Measurements from ENCODE around the gene MAP2K5.
A peak's percentile ranks its signal among the peaks of the same experiment; 100 is the strongest.

MAP2K5 gene

DNA sequence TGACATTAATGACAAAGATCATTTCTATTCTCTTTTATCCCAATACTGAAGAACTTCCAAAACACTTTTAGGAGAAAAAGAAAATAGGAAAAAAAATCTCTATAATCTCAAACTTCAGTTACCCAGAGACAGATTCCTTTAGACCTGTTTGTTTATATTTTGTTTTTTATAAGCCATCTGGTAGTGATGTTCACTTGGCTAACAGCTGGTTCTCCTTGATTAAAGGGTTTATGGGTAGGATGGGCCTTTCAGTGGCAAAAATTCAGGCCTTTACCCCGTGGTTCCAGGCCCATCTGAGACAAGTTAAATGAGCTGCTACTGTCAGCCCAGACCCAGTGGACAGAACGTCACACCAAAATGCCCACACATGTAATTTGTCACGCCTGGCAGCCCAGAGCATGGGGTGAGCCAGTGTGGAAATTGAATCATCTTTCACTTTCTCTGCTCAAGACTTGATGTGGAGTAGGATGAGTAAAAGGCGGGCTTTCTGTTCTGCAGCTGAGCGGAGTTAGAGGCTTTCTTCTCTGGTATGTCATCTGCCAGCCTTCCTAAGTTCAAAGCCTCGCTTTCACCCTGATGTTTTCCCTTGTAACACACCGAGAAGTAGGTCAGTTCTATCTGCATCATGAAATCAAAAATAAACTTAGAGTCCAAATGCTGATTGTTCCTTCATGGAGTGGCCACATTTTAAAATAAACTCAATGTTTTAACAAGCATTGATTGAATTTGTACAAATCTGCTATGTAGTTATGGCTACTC, 220.3 kb downstream of the MAP2K5 start:
- peak; percentile 87 for FAIRE-seq

GRCh38 chr15:67765701-67766100, 223.2 kb downstream of the MAP2K5 start:
- FAIRE-seq = no peak

GRCh38 chr15:67766968-67767367, 224.5 kb downstream of the MAP2K5 start:
- no peak for FAIRE-seq

- FAIRE-seq = no peak
These were observed 225.9 kb downstream of the MAP2K5 start for GRCh38 chr15:67768313-67768977.

DNA sequence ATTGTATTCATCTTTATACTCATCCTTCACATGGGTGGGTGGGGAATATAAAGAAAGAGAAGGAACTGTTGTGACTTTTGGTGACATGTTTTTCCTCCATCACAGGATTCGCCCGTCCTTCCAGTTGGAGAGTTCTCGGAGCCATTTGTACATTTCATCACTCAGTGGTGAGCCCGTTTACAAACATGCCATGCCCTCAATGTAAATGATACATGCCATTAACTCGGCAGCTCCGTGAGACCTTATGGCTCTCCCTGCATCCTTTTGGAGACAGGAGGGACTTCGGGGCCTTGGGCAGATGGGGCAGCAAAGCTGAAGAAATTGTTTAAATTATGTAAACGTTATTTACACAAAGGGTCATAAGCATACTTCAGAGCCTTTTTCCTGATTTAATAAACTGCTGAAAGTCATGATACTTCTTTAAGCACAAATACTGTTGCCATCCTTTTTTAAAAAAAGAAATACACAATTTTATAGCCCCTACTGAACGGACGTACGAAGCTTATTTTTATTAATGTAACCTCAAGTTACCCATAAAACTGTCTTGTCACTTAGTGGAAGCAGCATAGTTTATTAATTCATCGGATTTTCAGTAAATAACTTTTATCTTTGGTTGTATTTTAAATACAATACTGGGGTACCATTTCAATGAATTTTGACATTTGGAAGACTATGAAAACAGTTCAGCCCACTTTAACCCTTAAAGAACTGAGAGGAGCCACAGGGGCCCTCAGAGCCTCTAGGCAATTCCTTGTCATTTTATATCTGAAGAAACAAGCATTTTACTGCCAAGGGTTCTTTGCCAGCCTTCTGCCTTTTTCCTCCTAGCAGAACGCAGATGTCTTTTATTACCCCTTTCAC, 227.2 kb downstream of the MAP2K5 start:
- FAIRE-seq = no peak

- no peak for FAIRE-seq
These were observed 227.8 kb downstream of the MAP2K5 start for GRCh38 chr15:67770358-67770628.

DNA sequence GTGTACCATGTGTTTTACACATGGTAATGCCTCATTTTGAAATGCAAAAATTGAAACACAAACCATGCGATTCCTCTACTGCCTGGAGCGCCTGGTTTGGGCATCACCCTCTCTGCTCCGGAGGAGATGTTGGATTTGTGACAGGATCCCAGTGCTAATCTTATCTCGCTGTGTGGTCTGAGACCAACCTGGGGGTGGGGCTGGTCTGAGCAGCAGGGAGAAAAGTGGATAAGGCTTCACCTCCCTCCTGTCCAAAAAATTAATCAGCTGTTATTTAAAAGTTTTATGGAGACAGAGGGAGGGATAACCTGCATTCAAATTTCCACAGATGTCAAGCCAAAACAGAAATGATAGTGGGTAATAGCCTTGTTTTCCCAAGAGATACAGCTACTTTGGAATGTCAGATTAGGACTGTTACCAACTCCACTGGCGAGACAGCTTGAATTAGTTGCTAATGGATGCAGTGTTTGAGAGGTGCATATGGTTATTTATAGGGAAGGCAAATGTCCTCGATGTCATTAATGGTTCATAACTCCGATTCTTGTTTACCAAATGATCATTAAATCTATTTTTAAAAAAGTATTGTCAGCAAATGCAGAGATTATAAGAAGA, 228.8 kb downstream of the MAP2K5 start:
- no peak for FAIRE-seq

GRCh38 chr15:67774626-67775025, 232.1 kb downstream of the MAP2K5 start:
- FAIRE-seq = no peak

GRCh38 chr15:67775250-67775649, 232.7 kb downstream of the MAP2K5 start:
- FAIRE-seq = no peak

DNA sequence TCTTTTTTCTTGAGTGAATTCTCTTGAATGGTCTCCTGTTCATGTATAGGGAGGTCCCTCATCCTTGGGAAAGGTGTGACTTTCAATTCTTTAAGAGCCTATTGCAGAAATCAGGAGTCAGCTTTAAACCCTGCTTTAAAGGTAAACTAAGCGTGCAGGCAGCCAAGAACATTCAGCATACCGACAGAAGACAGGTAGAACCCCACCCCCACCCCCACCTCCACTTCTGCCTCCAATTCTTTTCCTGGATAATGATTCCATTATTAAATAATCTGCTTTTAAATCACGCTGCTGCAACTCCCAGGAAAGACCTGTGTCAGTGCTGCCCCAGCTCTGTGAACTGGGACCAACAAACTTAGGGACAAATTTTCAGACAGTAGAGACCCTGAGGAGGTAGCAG, 233.5 kb downstream of the MAP2K5 start:
- FAIRE-seq = no peak

DNA sequence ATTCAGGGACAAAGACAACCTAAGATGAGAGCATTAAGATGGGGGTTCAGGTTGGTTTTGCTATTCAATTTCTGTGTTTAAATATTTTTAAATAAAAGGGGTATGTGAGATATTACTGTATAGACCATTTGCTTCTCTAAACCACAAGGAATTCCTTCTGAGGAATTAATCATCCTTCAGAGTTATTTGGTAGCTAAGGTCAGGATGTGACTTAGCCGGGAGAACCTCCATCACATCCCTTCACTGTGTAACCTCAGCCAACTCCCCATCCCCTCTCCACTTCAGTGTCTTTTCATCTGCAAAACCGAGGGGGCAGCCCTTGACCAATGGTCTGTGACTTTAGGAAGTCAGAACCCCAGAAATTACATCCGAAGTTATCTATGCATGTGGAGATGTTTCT, 234.1 kb downstream of the MAP2K5 start:
- no peak for FAIRE-seq

- no peak for FAIRE-seq
These were observed 234.6 kb downstream of the MAP2K5 start for GRCh38 chr15:67777071-67777470.

- no peak for FAIRE-seq
These were observed 235.3 kb downstream of the MAP2K5 start for GRCh38 chr15:67777773-67778172.

DNA sequence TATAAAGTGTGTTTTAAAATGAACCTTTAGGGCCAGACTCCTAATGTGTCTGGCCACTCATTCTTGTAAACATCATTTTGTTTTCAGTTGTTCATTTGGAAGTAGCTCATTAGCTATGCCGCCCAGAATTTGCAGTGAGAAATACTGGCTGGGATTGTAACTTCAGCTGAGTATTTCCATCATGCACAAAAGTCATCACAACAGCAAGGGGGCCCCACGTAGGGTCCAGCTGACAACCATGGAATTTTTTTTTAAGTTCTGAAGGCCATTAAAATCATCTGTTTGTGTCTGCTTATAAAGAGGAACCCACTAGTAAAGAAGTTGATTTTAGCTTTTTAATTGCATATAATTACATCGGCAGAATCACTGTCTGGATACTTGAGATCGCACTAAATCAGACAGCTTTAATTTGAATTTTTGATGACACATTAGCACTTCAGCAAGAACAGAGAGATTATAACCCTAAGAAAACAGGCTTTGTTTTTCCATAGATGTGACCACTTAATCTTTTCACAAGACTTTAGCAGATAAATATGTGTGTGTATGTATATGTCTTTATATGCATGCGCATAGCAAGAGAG, 236.6 kb downstream of the MAP2K5 start:
- no peak for FAIRE-seq

DNA sequence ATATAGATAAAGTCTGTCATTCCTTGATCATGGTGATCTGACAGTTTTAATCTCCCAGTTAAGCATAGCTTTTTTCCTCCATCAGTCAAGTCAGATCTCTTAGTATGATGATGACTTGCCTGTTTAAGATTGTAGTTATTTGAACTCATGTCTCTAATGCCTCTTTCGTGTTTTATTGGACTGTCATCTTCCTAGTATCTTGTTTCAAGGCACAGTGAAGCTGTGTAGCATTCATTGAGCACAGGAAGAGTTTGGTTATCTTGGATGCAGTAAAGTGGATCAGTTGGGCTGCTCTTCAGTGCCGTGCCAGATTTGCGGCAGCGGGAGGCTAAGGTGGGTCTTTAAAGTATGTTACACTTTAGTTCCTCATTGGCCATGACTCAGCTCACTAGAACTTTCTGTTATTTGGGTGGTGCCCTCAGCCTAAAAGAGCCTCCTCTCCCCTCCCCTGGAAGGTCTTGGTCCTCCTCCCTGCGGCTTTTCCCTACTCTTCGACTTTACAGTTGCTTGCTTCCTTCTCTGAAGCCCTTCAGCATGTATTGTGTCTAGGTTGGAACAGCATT, 237.1 kb downstream of the MAP2K5 start:
- no peak for FAIRE-seq

DNA sequence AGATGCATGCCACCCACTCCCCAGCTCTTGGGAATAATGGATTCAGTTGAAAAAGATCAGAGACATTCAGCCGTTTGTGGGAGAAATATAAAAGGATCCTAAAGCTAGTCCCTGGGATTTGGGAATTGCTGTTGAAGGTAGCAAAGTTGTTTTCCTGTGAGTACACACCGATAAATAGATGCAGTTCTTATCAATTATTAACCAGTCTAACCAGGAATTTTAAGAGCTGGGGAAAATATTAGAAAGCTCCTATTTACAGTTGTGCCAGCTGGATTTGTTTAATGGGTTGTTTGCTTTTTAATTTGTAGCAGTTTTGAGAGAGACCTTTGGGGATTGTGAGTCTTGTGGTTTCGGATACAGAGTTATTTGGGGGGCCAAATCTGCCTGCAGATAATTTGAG, 238.6 kb downstream of the MAP2K5 start:
- no peak for FAIRE-seq

DNA sequence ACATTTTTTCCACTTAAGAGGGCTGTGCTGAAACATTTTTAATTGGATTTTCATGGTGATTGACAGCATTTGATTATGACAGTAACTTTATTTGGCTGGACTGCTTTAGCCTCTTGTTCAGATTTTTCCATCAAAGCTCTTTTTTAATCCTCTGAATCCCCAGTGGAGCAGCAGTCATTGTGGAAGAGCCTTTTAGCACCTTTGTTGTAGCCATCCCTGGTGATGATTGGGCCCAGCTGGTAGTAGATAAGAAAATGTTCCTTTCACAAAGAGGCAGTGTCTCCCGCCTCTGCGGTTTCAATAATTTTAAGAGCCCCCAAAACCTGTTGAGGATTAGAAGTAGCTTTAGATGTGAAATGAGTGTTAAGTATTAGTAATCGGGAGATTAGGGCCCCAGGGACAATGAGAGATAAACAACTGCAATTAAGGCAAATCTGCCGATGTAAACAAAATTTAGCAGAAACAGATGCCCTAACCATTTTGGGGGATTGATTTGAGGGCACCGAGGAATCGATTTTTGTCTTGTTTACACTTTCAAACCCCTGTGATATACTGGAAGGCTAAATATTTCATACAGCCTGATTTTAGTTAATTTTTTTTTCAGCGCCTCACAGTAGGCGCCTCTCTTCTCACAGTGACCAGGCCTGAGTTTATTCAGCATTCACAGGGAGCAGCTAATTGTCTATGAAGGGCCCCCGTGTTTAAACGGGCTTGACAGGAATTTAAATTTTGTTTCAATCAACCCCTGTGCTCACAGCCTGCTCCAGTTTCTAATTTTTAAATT, 239.6 kb downstream of the MAP2K5 start:
- FAIRE-seq = no peak

DNA sequence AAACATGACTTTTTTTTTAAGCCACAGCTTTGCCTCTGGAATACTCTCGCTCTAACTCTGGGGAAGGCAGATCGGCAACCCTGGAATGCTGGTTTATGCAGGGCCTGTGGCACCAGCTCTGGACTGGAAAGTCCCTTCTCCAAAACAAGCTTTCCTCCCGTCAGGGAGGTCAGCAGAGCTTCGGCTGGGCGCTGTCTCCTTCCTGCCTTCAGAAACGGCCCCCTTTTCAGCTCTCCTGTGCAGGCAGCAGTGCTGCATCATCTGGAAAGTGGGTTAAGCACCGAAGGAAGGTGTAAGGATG, 240.1 kb downstream of the MAP2K5 start:
- FAIRE-seq = no peak

- FAIRE-seq = no peak
These were observed 240.8 kb downstream of the MAP2K5 start for GRCh38 chr15:67783303-67783702.

GRCh38 chr15:67784090-67784781, 241.7 kb downstream of the MAP2K5 start:
- no peak for FAIRE-seq

- FAIRE-seq = no peak
These were observed 242.4 kb downstream of the MAP2K5 start for GRCh38 chr15:67784856-67785430.

Data from endometrium (tissue), 2 donors.